ENCODE measurements around the gene RSPH3.
"Not testable (repeated sequence)": the region's sequence is repeated elsewhere in the genome, so short reads cannot be mapped to it uniquely, and the experiment has no call there.

Gene RSPH3

GRCh38 chr6:158999666-159000403, at the start of gene RSPH3:
Gene RSPH3 (minus strand): TSS chr6:159000202. CDS start chr6:158999550, 652 bp downstream.
- DNase-seq, result peak; percentile 94 to 98

- DNase-seq, result no peak
Measured at GRCh38 chr6:159047891-159048685, 48.1 kb upstream of the RSPH3 start.

- no peak for DNase-seq
Measured at GRCh38 chr6:159045801-159046200, 45.8 kb upstream of the RSPH3 start.

- no peak for DNase-seq
Measured at GRCh38 chr6:159044899-159045727, 45.1 kb upstream of the RSPH3 start, which contains the start of gene TAGAP. Gene TAGAP (minus strand): TSS chr6:159044991. CDS start chr6:159044146, 845 bp downstream.

GRCh38 chr6:159043947-159044346, 43.9 kb upstream of the RSPH3 start:
- DNase-seq, result no peak

- DNase-seq, result no peak
Measured at GRCh38 chr6:159043251-159043650, 43.2 kb upstream of the RSPH3 start.

GRCh38 chr6:159042826-159043181, 42.8 kb upstream of the RSPH3 start:
- DNase-seq, result no peak

- peak; percentile 68 to 92 for DNase-seq
Measured at GRCh38 chr6:159042003-159042825, 42.2 kb upstream of the RSPH3 start.

GRCh38 chr6:159041181-159041580, 41.2 kb upstream of the RSPH3 start:
- DNase-seq, result no peak

- no peak for DNase-seq
Measured at GRCh38 chr6:159039885-159040258, 39.9 kb upstream of the RSPH3 start.

GRCh38 chr6:159038914-159039884, 39.2 kb upstream of the RSPH3 start:
- no peak for DNase-seq

GRCh38 chr6:159038318-159038717, 38.3 kb upstream of the RSPH3 start:
- not testable (repeated sequence) for DNase-seq

GRCh38 chr6:159037756-159038290, 37.8 kb upstream of the RSPH3 start:
- DNase-seq, result no peak

GRCh38 chr6:159036673-159037072, 36.7 kb upstream of the RSPH3 start:
- no peak for DNase-seq

GRCh38 chr6:159035891-159036290, 35.9 kb upstream of the RSPH3 start:
- no peak for DNase-seq

GRCh38 chr6:159033160-159034049, 33.4 kb upstream of the RSPH3 start:
- DNase-seq, result no peak

- no peak for DNase-seq
Measured at GRCh38 chr6:159031846-159032245, 31.8 kb upstream of the RSPH3 start.

- no peak for DNase-seq
Measured at GRCh38 chr6:159030168-159030567, 30.2 kb upstream of the RSPH3 start.

GRCh38 chr6:159025224-159025623, 25.2 kb upstream of the RSPH3 start:
- not testable (repeated sequence) for DNase-seq

GRCh38 chr6:159023893-159024292, 23.9 kb upstream of the RSPH3 start:
- DNase-seq, result peak in 1 of 2 experiments; percentile 20
